Activated CD4-positive, CD25-positive, alpha-beta regulatory T cell treated with anti-CD3 and anti-CD28 coated beads, Interleukin-2, amount 50 U/mL, for 72 hours (primary cell): ENCODE results near the gene PTPRN2.
"Not testable (repeated sequence)": the region's sequence is repeated elsewhere in the genome, so short reads cannot be mapped to it uniquely, and the experiment has no call there.

ENCODE experiments used
- DNase-seq: peaks from one replicate; pipeline ENCODE4 v3.0.0; 2021

The PTPRN2 gene

GRCh38 chr7:158332516-158332915, 255.1 kb downstream of the PTPRN2 start:
- not testable (repeated sequence) for DNase-seq

GRCh38 chr7:158331826-158332450, 255.7 kb downstream of the PTPRN2 start:
- DNase-seq = not testable (repeated sequence)

DNA sequence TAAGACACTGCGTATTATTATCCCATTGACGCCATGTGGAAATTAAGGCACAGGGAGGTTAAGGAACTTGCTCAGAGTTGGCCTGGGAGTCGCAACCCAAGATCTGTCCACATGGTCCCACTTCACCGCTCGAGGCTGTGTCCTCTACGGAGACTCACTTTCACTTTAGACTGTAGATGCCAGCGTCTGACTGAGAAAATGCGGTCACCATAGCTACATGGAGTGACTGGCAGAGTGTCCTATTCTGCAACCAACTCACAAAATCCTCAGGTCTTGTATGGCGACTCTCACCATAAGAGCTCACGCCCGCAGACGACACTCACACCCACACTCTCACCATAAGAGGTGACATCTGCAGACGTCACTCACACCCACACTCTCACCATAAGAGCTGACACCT, 257.9 kb downstream of the PTPRN2 start:
- no peak for DNase-seq

DNA sequence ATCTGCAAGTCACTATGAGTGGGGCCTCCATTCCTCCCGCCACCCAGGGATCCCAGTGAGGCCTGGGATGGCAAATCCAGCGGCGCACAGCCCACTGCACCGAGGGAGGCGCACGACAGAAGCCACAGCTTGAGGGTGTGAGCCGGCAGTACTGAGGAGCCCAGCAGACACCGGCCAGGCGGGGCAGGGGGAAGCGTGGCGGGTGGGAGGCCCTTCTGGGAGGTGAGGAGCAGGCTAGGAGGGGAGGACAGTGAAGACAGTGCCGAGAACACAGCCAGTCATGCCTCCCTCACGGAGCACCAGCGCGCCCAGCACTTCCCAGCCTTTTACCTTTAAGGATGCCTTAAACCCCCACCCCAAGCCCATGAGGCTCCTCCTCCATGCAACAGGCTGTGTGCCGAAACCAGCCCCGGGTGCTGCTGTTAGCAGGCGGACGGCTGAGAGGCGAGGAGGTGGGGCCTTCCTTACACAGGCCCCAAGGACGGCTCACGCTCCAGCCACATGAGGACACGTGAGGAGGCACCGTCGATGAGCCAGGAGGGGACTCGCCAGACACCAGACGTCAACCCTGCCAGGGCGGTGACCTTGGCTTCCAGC, 258.5 kb downstream of the PTPRN2 start:
- DNase-seq = no peak

GRCh38 chr7:158328376-158329013, 259.1 kb downstream of the PTPRN2 start:
- no peak for DNase-seq

GRCh38 chr7:158327571-158328180, 259.9 kb downstream of the PTPRN2 start:
- no peak for DNase-seq

- DNase-seq = no peak
These were observed 260.6 kb downstream of the PTPRN2 start for GRCh38 chr7:158327012-158327411.

GRCh38 chr7:158325530-158326381, 261.9 kb downstream of the PTPRN2 start:
- DNase-seq = no peak

GRCh38 chr7:158324397-158325360, 262.9 kb downstream of the PTPRN2 start:
- DNase-seq = no peak

DNA sequence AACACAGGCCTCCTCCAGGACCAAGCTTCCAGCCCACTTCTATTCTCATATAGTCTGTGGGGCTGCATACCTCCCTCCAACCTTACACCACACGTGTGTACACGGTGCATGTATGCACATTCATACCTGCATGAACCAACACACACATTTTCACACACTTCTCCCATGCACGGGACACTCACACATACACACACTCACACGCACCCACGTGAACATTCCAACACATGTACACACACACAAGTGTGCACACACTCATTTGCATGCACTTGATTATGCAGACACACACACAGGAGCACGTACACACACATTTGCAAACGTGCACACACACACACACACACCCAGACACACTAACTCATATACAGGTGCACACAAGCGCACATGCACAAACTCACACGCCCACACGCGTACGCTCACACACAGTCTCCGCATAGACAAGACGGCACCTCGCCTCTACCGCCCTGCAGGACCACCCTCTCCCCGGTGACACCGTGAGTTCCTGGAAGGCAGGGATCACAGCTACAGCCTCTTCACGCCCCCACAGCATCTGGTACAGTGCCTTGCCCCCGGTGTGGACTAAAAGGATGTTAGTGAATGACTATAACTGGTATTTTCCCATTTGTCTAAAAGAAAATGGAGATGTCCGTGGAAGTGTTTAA, 263.8 kb downstream of the PTPRN2 start:
- DNase-seq = no peak

- DNase-seq = no peak
These were observed 264.8 kb downstream of the PTPRN2 start for GRCh38 chr7:158322616-158323530.

DNA sequence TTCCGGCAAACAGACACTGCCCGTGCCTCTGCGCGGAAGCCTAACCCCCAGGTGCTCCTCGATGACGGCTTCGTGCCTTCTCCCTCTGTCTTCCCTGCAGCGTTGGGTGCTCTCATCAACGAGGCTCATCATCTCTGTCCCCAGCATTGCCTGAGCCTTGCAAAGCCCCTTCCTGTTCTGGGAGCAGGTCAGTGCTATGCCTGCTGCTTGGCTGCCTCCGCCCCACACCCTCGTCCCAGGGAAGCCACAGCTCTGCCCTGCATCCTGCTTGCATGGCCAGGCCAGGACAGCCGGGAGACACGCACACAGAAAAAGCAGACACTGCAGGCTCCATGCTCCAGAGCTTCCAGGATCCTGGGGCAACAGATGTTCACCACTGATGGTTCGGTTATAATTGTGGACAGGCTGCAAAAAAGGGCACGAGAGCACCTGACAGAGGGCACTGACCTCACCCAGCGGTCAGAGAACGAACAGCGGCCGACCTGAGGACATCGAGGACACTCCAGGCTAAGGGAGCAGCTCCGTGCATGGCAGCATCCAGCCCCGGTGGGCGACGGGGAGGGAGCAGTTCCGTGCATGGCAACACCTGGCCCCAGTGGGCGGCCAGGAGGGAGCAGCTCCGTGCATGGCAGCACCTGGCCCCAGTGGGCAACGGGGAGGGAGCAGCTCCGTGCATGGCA, 265.5 kb downstream of the PTPRN2 start:
- DNase-seq = no peak

- DNase-seq = no peak
These were observed 266.4 kb downstream of the PTPRN2 start for GRCh38 chr7:158321056-158321700.

- DNase-seq = no peak
These were observed 267.3 kb downstream of the PTPRN2 start for GRCh38 chr7:158320328-158320727.

DNA sequence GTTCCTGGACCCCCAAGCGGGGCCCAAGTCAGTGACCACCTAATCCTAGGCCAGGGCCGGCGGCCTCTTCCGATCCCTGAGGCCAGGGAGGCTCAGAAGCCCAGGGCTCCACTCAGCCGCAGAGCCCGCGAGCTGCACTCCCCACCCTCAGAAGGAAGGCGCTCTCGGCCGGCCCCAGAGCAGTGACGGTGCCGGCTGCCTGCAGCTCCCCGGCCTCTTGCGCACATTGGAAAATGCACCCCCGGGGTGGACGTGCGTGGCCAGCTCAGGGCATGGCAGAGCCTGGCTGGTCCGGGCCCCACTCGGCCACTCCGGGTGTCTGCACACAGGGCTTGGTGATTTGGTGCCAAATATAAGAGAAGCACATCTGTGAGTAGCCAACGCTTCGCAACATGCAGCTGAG, 269.1 kb downstream of the PTPRN2 start:
- DNase-seq = no peak

GRCh38 chr7:158317238-158318205, 270.1 kb downstream of the PTPRN2 start:
- no peak for DNase-seq

GRCh38 chr7:158316466-158317031, 271.1 kb downstream of the PTPRN2 start:
- DNase-seq = no peak
